GM12878 (cell line): ENCODE data around the gene SCAI. TPM values are rescaled to one million over a fixed set of nuclear protein-coding genes. Genes with fewer than 3 reads are reported as not detected.

ENCODE experiments used
- ATAC-seq: fragments of 200-7000 bp; cut with Tn5 transposase; 3 replicates; pipeline ENCODE4 v1.9.1; 2020; ENCODE audit warnings: mild to moderate bottlenecking, moderate library complexity
- BruUV-seq: library from RNA; stranded (reverse); fragments of 400-500 nt; replicated peaks from 2 replicates; lab custom pipeline; 2021; lab: Mats Ljungman, UMichigan
- CTCF ChIA-PET: fragments of 300-600 bp; sonication (Branson Sonifier 250); formaldehyde crosslinking; extraction: SDS; loops from one replicate; lab custom pipeline; 2021; ENCODE audit warnings: inconsistent platforms; lab: Yijun Ruan, JAX
- POLR2A ChIA-PET: fragments of 350-600 bp; formaldehyde crosslinking; extraction: SDS; loops from one replicate; lab custom pipeline; 2021; ENCODE audit warnings: inconsistent platforms; lab: Charles Lee
- RAD21 ChIA-PET: fragments of 300-600 bp; sonication (Branson Sonifier 250); formaldehyde crosslinking; loops from one replicate; lab custom pipeline; 2023; ENCODE audit warnings: antibody characterized with exemption; ENCODE audit not compliant: unreplicated experiment; lab: Charles Lee
- SMC1A ChIA-PET: fragments of 300-600 bp; sonication (Branson Sonifier 250); formaldehyde crosslinking; loops from one replicate; lab custom pipeline; 2023; ENCODE audit not compliant: unreplicated experiment, uncharacterized antibody; lab: Charles Lee
- DNase-seq: peaks from one replicate; pipeline ENCODE4 v3.0.0-alpha.2; 2011; ENCODE audit warnings: low read depth, low spot score
- FAIRE-seq: peaks from 3 replicates; lab custom pipeline; 2011; peaks lifted over from hg19 to GRCh38; lab: Jason Lieb, UNC
- H2AFZ ChIP-seq: 2 replicates; pipeline ENCODE4 v1.6.0; 2011; ENCODE audit warnings: low read depth, low read length, control low read depth; ENCODE audit not compliant: control insufficient read depth
- H3K27ac ChIP-seq: 2 replicates; pipeline ENCODE4 v1.5.1; 2011; ENCODE audit warnings: control low read depth; ENCODE audit not compliant: control insufficient read depth, insufficient read depth
- H3K27me3 ChIP-seq, 2 experiments: replicated peaks in 1 of 2; 2 replicates each; pipeline versions ENCODE4 v1.6.0 to v1.6.1; 2011; ENCODE audit warnings: low read length in 1 of 2; ENCODE audit not compliant: control insufficient read depth in 2 of 2, insufficient read depth in 2 of 2
- H3K36me3 ChIP-seq, 2 experiments: 2 replicates each; pipeline ENCODE4 v1.5.1; 2011; ENCODE audit warnings: low read length in 1 of 2; ENCODE audit not compliant: control insufficient read depth in 2 of 2, insufficient read depth in 2 of 2
- H3K4me1 ChIP-seq: 2 replicates; pipeline ENCODE4 v1.6.1; 2011; ENCODE audit warnings: mild to moderate bottlenecking, low read length, moderate library complexity, mixed read lengths; ENCODE audit not compliant: control insufficient read depth, insufficient read depth
- H3K4me2 ChIP-seq: 2 replicates; pipeline ENCODE4 v1.6.0; 2011; ENCODE audit warnings: control low read depth; ENCODE audit not compliant: control insufficient read depth, insufficient read depth
- H3K4me3 ChIP-seq: fragments of 200-600 bp; sonication (generic); 2 replicates; pipeline ENCODE4 v1.5.1; 2016
- H3K79me2 ChIP-seq: 2 replicates; pipeline ENCODE4 v1.6.0; 2011; ENCODE audit warnings: low read length; ENCODE audit not compliant: control insufficient read depth, insufficient read depth
- H3K9ac ChIP-seq: 2 replicates; pipeline ENCODE4 v1.8.0; 2011; ENCODE audit warnings: low read length, control low read depth, mixed read lengths; ENCODE audit not compliant: control insufficient read depth, insufficient read depth
- H3K9me3 ChIP-seq: replicated peaks from 3 replicates; pipeline ENCODE4 v1.5.1; 2011; ENCODE audit warnings: mild to moderate bottlenecking, low read length; ENCODE audit not compliant: control insufficient read depth, insufficient read depth
- H4K20me1 ChIP-seq: 2 replicates; pipeline ENCODE4 v1.6.0; 2011; ENCODE audit not compliant: control insufficient read depth, insufficient read depth
- ASH2L ChIP-seq: fragments of 300-600, 200-600 bp; sonication (generic); IDR thresholded peaks from 2 replicates; pipeline ENCODE4 v1.6.1; 2017; ENCODE audit warnings: low read depth, mild to moderate bottlenecking, borderline replicate concordance
- BMI1 ChIP-seq: fragments of 450-650 bp; IDR thresholded peaks from 2 replicates; pipeline ENCODE4 v1.6.1; 2016; ENCODE audit warnings: mild to moderate bottlenecking, moderate library complexity, borderline replicate concordance
- CBX3 ChIP-seq: fragments of 200-600 bp; sonication (generic); IDR thresholded peaks from 2 replicates; pipeline ENCODE4 v1.6.1; 2016; ENCODE audit warnings: low read depth, borderline replicate concordance
- ESRRA ChIP-seq: IDR thresholded peaks from 2 replicates; pipeline ENCODE4 v1.6.1; 2012; ENCODE audit warnings: mild to moderate bottlenecking, low read length, improper control_type of control experiment
- ETV6 ChIP-seq, 2 experiments: fragments of 450-650 bp in 1 of 2; IDR thresholded peaks in 1 of 2; conservative IDR thresholded peaks in 1 of 2; 2 replicates each; pipeline ENCODE4 v1.6.1; 2014; ENCODE audit warnings: antibody characterized with exemption in 1 of 2, borderline replicate concordance in 1 of 2, low read depth in 1 of 2, mild to moderate bottlenecking in 1 of 2, moderate library complexity in 1 of 2
- KLF5 ChIP-seq: fragments of 450-650 bp; IDR thresholded peaks from 2 replicates; pipeline ENCODE4 v1.6.1; 2014; ENCODE audit warnings: mild to moderate bottlenecking; ENCODE audit not compliant: partially characterized antibody
- NFYB ChIP-seq: IDR thresholded peaks from 2 replicates; pipeline ENCODE4 v1.6.1; 2011; ENCODE audit warnings: low read depth, mild to moderate bottlenecking, low read length, improper control_type of control experiment, moderate library complexity; ENCODE audit not compliant: insufficient read depth
- NR2F1 ChIP-seq: fragments of 450-650 bp; conservative IDR thresholded peaks from 2 replicates; pipeline ENCODE4 v1.6.1; 2017; ENCODE audit warnings: mild to moderate bottlenecking
- RFX5 ChIP-seq: IDR thresholded peaks from 2 replicates; pipeline ENCODE4 v1.6.1; 2011; ENCODE audit warnings: low read depth, low read length, improper control_type of control experiment
- SP1 ChIP-seq: IDR thresholded peaks from one replicate; pipeline ENCODE4 v1.6.1; 2011; ENCODE audit warnings: low read depth, low read length
- TCF7 ChIP-seq: IDR thresholded peaks from 2 replicates; pipeline ENCODE4 v1.6.1; 2014; ENCODE audit warnings: antibody characterized with exemption, borderline replicate concordance
- WGBS: methylation state at CpG from one replicate; pipeline ENCODE4 v1.1.6; 2016; ENCODE audit warnings: low lambda C conversion rate; ENCODE audit not compliant: insufficient replicate concordance, insufficient coverage; ENCODE audit errors: missing lambda C conversion rate; 5-methylcytosine and 5-hydroxymethylcytosine counted together
- in situ Hi-C: fragments of 300-500 bp; cut with MboI; formaldehyde crosslinking; loops from 9 replicates; pipeline ENCODE4 v1.14.3; 2018; ENCODE audit warnings: mixed read lengths
- intact Hi-C: fragments of 100-400 bp; cut with micrococcal nuclease; formaldehyde crosslinking; loops from one replicate; pipeline ENCODE4 v1.14.2; 2022; ENCODE audit not compliant: unreplicated experiment
- polyA plus RNA-seq, 11 experiments: library from polyadenylated mRNA; depleted of rRNA in 4 of 11; unstranded in 6 of 11; stranded (reverse) in 5 of 11; fragments of >200 nt; fragmentation: Nextera tagmentation in 4 of 11; fragmentation: Illumina TruSeq in 1 of 11; extraction: Ambion mirVana in 4 of 11; extraction: Trizol in 1 of 11; gene quantifications; 1 replicate in 1 of 11; 2 replicates in 10 of 11; pipeline versions ENCODE4 v1.2.1 to v1.2.3, GENCODE V29; 2011 to 2016; ENCODE audit warnings: inconsistent platforms in 2 of 11, missing spikeins in 2 of 11, low read depth in 1 of 11
- total RNA-seq, 4 experiments: library from RNA; depleted of rRNA in 3 of 4; stranded (reverse); fragments of >200 nt in 3 of 4; fragmentation: Illumina TruSeq in 1 of 4; extraction: Trizol in 1 of 4; gene quantifications; 2 replicates each; pipeline versions ENCODE4 v1.2.1 to v1.2.3, GENCODE V29; 2013 to 2021
- TF ChIP-seq, protein P1 (sequence below): fragments of 150-350 bp; IDR thresholded peaks from 2 replicates; pipeline ENCODE4 v1.6.1; 2016; ENCODE audit warnings: low read depth, low read length
- TF ChIP-seq, protein P2 (sequence below): fragments of 450-650 bp; IDR thresholded peaks from 2 replicates; pipeline ENCODE4 v1.6.1; 2016; ENCODE audit warnings: mild to moderate bottlenecking
- TF ChIP-seq, protein P3 (sequence below): fragments of 450-650 bp; IDR thresholded peaks from 2 replicates; pipeline ENCODE4 v1.6.1; 2017; ENCODE audit warnings: mild to moderate bottlenecking, moderate library complexity

Gene SCAI
- total and polyA plus RNA-seq, 10 of the 15 experiments (the other 5 are each of a cell fraction or from before 2014, with no cell fraction given) = 0.52 to 8.8 (median 5.1) TPM

DNA sequence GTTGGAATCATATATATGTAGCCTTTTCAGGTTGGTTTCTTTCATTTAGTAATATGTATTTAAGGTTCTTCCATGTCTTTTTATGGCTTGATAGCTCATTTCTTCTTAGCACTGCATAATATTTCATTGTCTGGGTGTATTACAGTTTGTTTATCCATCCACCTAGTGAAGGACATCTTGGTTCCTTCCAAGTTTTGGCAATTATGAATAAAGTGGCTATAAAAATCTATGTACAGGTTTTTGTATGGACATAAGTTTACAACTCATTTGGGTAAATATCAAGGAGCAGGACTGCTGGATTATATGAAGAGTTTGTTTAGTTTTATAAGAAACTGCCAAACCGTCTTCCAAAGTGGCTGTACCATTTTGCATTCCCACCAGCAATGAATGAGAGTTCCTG, 34.6 kb upstream of the SCAI start (continued):
- TF ChIP-seq, protein P1, sequence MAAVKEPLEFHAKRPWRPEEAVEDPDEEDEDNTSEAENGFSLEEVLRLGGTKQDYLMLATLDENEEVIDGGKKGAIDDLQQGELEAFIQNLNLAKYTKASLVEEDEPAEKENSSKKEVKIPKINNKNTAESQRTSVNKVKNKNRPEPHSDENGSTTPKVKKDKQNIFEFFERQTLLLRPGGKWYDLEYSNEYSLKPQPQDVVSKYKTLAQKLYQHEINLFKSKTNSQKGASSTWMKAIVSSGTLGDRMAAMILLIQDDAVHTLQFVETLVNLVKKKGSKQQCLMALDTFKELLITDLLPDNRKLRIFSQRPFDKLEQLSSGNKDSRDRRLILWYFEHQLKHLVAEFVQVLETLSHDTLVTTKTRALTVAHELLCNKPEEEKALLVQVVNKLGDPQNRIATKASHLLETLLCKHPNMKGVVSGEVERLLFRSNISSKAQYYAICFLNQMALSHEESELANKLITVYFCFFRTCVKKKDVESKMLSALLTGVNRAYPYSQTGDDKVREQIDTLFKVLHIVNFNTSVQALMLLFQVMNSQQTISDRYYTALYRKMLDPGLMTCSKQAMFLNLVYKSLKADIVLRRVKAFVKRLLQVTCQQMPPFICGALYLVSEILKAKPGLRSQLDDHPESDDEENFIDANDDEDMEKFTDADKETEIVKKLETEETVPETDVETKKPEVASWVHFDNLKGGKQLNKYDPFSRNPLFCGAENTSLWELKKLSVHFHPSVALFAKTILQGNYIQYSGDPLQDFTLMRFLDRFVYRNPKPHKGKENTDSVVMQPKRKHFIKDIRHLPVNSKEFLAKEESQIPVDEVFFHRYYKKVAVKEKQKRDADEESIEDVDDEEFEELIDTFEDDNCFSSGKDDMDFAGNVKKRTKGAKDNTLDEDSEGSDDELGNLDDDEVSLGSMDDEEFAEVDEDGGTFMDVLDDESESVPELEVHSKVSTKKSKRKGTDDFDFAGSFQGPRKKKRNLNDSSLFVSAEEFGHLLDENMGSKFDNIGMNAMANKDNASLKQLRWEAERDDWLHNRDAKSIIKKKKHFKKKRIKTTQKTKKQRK = no peak

DNA sequence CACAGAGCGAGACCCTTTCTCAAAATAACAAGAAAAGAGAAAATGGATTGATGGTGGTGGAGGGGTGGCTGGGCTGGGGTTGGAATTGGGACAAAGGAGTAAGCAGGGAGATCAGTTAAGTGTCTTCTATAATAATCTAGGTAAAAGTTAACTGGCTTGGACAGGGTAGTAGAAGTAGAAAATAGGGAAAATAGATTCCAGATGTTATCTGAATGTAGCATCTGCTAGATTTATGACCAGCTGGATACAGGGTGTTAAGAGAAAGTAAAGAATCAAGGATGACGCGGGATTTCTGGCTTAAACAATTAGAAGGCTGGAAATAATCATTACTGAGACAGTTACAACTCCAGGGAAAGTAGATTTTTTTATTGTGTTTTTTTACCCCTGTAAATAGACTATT, 33.3 kb upstream of the SCAI start:
- ATAC-seq (no peak), FAIRE-seq (no peak), DNase-seq (no peak)
- Histone ChIP-seq H3K4me1 (no peaks in the 10 kb centered on the region), H3K27me3 (no peaks in the 10 kb centered on the region), H3K27ac (no peak overlapping the region), H4K20me1 (no peaks in the 10 kb centered on the region), H3K36me3 (peaks cover 0 to 3% of the 10 kb centered on the region in 2 experiments; a peak in 1 of 4 replicates), H3K4me3 (no peak overlapping the region), H3K9ac (no peak overlapping the region), H2AFZ (no peak overlapping the region), H3K9me3 (no peaks in the 10 kb centered on the region), H3K4me2 (no peak overlapping the region), H3K79me2 (peaks cover 30% of the 10 kb centered on the region)
- intact Hi-C loops = no loop called here
- in situ Hi-C loops = no loop called here
- POLR2A ChIA-PET = no interaction called here
- RAD21 ChIA-PET = no interaction called here
- BruUV-seq = no TSS peak
- CTCF ChIA-PET = no interaction called here
- no peak for TF ChIP-seq ESRRA
- no peak for TF ChIP-seq TCF7
- TF ChIP-seq ASH2L = no peak
- no peak for TF ChIP-seq NR2F1
- no peak for TF ChIP-seq CBX3
- no peak for TF ChIP-seq NFYB
- TF ChIP-seq RFX5 = no peak
- no peak for TF ChIP-seq SP1
- TF ChIP-seq ETV6 (conservative IDR thresholded peaks at IDR 0.05 in 1 of 2, IDR thresholded peaks at IDR 0.05 in 1 of 2; ENCODE audit: borderline replicate concordance in 1 of 2, low read depth in 1 of 2) = no peak
- TF ChIP-seq, protein P2, sequence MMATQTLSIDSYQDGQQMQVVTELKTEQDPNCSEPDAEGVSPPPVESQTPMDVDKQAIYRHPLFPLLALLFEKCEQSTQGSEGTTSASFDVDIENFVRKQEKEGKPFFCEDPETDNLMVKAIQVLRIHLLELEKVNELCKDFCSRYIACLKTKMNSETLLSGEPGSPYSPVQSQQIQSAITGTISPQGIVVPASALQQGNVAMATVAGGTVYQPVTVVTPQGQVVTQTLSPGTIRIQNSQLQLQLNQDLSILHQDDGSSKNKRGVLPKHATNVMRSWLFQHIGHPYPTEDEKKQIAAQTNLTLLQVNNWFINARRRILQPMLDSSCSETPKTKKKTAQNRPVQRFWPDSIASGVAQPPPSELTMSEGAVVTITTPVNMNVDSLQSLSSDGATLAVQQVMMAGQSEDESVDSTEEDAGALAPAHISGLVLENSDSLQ = no peak
- TF ChIP-seq, protein P3, sequence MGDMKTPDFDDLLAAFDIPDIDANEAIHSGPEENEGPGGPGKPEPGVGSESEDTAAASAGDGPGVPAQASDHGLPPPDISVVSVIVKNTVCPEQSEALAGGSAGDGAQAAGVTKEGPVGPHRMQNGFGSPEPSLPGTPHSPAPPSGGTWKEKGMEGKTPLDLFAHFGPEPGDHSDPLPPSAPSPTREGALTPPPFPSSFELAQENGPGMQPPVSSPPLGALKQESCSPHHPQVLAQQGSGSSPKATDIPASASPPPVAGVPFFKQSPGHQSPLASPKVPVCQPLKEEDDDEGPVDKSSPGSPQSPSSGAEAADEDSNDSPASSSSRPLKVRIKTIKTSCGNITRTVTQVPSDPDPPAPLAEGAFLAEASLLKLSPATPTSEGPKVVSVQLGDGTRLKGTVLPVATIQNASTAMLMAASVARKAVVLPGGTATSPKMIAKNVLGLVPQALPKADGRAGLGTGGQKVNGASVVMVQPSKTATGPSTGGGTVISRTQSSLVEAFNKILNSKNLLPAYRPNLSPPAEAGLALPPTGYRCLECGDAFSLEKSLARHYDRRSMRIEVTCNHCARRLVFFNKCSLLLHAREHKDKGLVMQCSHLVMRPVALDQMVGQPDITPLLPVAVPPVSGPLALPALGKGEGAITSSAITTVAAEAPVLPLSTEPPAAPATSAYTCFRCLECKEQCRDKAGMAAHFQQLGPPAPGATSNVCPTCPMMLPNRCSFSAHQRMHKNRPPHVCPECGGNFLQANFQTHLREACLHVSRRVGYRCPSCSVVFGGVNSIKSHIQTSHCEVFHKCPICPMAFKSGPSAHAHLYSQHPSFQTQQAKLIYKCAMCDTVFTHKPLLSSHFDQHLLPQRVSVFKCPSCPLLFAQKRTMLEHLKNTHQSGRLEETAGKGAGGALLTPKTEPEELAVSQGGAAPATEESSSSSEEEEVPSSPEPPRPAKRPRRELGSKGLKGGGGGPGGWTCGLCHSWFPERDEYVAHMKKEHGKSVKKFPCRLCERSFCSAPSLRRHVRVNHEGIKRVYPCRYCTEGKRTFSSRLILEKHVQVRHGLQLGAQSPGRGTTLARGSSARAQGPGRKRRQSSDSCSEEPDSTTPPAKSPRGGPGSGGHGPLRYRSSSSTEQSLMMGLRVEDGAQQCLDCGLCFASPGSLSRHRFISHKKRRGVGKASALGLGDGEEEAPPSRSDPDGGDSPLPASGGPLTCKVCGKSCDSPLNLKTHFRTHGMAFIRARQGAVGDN = no peak
- no peak for TF ChIP-seq KLF5
- no peak for TF ChIP-seq BMI1
- 98% methylated on average over 3 of the region's 3 CpGs for WGBS
- SMC1A ChIA-PET = no interaction called here
